ENCODE measurements around the gene TBC1D7. TPM values are rescaled to one million over a fixed set of nuclear protein-coding genes. Genes with fewer than 3 reads are reported as not detected.

Gene TBC1D7
- total RNA-seq, 1 donor from 2014 or later = 34.7 TPM

GRCh38 chr6:13262302-13263230 lies 65.8 kb downstream of the TBC1D7 start:
- TF ChIP-seq, protein P1, sequence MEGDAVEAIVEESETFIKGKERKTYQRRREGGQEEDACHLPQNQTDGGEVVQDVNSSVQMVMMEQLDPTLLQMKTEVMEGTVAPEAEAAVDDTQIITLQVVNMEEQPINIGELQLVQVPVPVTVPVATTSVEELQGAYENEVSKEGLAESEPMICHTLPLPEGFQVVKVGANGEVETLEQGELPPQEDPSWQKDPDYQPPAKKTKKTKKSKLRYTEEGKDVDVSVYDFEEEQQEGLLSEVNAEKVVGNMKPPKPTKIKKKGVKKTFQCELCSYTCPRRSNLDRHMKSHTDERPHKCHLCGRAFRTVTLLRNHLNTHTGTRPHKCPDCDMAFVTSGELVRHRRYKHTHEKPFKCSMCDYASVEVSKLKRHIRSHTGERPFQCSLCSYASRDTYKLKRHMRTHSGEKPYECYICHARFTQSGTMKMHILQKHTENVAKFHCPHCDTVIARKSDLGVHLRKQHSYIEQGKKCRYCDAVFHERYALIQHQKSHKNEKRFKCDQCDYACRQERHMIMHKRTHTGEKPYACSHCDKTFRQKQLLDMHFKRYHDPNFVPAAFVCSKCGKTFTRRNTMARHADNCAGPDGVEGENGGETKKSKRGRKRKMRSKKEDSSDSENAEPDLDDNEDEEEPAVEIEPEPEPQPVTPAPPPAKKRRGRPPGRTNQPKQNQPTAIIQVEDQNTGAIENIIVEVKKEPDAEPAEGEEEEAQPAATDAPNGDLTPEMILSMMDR (IDR thresholded peaks at IDR 0.05; ENCODE audit: unreplicated experiment) = no peak

DNA sequence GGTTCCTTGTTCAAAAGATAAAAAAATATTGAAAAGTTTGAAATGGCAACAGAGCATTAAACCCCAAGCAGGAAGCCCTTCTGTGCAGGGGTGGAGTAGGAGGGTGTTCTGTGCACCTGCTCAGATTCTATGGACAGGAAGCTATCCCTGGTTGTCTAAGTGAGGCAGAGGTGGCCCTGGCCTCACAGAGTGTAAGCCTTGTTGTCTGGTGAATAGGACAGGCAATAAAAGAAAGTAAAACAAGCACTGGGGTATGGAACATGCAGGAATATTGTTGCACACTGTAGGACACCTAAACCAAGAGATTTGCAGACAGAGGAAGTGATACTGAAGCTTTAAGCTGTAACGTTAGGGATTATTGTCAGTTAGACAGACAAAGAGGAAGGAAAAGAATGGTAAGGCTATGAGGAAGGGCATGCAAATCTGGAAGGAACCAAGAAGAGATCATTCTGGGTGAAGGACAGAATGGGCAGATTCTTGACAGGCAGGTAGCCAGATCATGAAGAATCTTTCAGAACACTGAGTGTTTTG lies 66.8 kb downstream of the TBC1D7 start:
- Mint-ChIP-seq H3K27me3 (no peaks in the 10 kb centered on the region), H3K9me3 (ENCODE audit: low read depth) (peaks cover 9% of the 10 kb centered on the region), H3K4me3 (ENCODE audit: low read depth) (no peak overlapping the region), H3K4me1 (ENCODE audit: low read depth) (no peaks in the 10 kb centered on the region), H3K27ac (no peak overlapping the region), H3K36me3 (ENCODE audit: insufficient read depth) (peaks cover 4% of the 10 kb centered on the region)
- TF ChIP-seq, protein P1 (IDR thresholded peaks at IDR 0.05; ENCODE audit: unreplicated experiment) = no peak
- DNase-seq (ENCODE audit: low spot score, unreplicated experiment) = no peak

More at GRCh38 chr6:13262302-13263230, 65.8 kb downstream of the TBC1D7 start:
- Mint-ChIP-seq H3K4me3 (ENCODE audit: low read depth) (no peak overlapping the region), H3K4me1 (ENCODE audit: low read depth) (no peaks in the 10 kb centered on the region), H3K27me3 (no peaks in the 10 kb centered on the region), H3K27ac (no peak overlapping the region), H3K36me3 (ENCODE audit: insufficient read depth) (peaks cover 8% of the 10 kb centered on the region), H3K9me3 (ENCODE audit: low read depth) (peaks cover 11% of the 10 kb centered on the region)
- no peak for DNase-seq (ENCODE audit: low spot score, unreplicated experiment)

DNA sequence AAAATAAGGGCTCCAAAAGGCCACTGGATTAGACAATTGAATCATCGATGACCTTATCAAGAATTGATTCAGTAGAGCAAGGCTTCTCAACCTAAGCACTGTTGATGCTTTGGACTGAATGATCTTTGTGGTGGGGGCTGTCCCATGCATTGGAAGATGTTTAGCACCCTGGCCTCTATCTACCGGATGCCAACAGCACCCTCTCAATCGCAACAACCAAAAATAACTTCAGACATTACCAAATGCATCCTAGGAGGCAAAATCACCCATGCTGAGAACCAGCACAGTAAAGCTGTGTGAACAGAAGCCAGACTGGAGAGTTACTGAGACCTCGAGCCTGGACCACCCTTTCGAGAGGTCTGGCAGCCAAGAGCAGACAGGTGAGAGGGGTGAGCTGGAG lies 67.5 kb downstream of the TBC1D7 start:
- H3K27me3 Mint-ChIP-seq = no peaks in the 10 kb centered on the region
- no peak overlapping the region for H3K27ac Mint-ChIP-seq
- H3K4me1 Mint-ChIP-seq (ENCODE audit: low read depth) = no peaks in the 10 kb centered on the region
- TF ChIP-seq, protein P1 (IDR thresholded peaks at IDR 0.05; ENCODE audit: unreplicated experiment) = no peak
- DNase-seq (ENCODE audit: low spot score, unreplicated experiment) = no peak
- H3K36me3 Mint-ChIP-seq (ENCODE audit: insufficient read depth) = no peaks in the 10 kb centered on the region
- no peak overlapping the region for H3K4me3 Mint-ChIP-seq (ENCODE audit: low read depth)
- H3K9me3 Mint-ChIP-seq (ENCODE audit: low read depth) = peaks cover 5% of the 10 kb centered on the region

- DNase-seq (ENCODE audit: low spot score, unreplicated experiment) = no peak
- Mint-ChIP-seq H3K36me3 (ENCODE audit: insufficient read depth) (no peaks in the 10 kb centered on the region), H3K4me1 (ENCODE audit: low read depth) (no peaks in the 10 kb centered on the region), H3K27me3 (no peaks in the 10 kb centered on the region), H3K9me3 (ENCODE audit: low read depth) (peaks cover 5% of the 10 kb centered on the region), H3K4me3 (ENCODE audit: low read depth) (no peak overlapping the region), H3K27ac (no peak overlapping the region)
- TF ChIP-seq, protein P1 (IDR thresholded peaks at IDR 0.05; ENCODE audit: unreplicated experiment) = no peak
Observed at GRCh38 chr6:13260101-13260598, 68.2 kb downstream of the TBC1D7 start.

DNA sequence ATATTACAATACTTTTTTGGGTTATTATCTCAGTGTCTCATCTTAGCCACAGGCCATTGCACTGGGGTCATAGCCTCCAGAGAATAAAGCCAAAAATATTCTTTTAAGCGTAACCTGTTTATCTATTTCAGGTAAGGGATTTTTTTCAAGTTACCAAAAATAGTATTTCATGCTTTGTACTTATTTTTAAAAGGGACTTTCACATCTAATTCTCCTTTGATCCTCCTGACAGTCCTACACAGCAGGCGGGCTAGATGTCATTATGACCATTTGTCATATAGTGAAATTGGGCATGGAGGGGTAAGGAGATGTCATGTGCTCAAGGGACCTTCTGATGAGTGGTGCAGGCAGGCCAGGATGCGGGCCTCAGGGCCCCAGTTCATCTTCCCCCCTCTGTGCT lies 68.9 kb downstream of the TBC1D7 start:
- H3K9me3 Mint-ChIP-seq (ENCODE audit: low read depth) = peaks cover 5% of the 10 kb centered on the region
- no peaks in the 10 kb centered on the region for H3K4me1 Mint-ChIP-seq (ENCODE audit: low read depth)
- no peak overlapping the region for H3K27ac Mint-ChIP-seq
- H3K4me3 Mint-ChIP-seq (ENCODE audit: low read depth) = no peak overlapping the region
- no peaks in the 10 kb centered on the region for H3K27me3 Mint-ChIP-seq
- no peak for DNase-seq (ENCODE audit: low spot score, unreplicated experiment)
- TF ChIP-seq, protein P1 (IDR thresholded peaks at IDR 0.05; ENCODE audit: unreplicated experiment) = no peak
- H3K36me3 Mint-ChIP-seq (ENCODE audit: insufficient read depth) = no peaks in the 10 kb centered on the region

All from progenitor cell of endocrine pancreas (in vitro differentiated cells).